ENCODE results near the gene FBXW9. TPM values are rescaled to one million over a fixed set of nuclear protein-coding genes. Genes with fewer than 3 reads are reported as not detected.

FBXW9 gene
- total RNA-seq, 1 experiment from 2014 or later: 14.0 TPM

DNA sequence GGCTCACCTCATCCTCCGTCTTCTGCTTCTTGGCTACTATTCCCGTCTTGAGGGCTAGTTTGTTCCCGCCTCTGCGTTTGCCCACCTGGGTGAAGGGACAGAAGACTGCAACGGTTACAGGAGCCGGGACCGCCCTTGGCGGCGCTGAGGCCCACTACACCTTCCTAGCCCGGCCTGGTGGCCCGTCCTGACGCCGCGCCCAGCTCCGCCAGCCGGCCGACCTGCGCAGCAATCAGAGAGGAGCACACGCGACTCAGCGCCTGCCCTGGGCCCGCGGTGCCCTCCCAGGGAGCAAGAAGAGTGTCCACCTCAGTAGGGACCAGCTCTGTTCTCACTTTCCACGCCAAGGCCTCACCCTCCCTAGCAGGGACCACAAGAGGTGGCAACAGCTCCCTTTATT is 34.9 kb upstream of the FBXW9 start (continued):
- TF ChIP-seq EZH2 (IDR thresholded peaks at IDR 0.05) (no peak), SRF (IDR thresholded peaks at IDR 0.05; ENCODE audit: low read depth) (no peak), SIN3A (IDR thresholded peaks at IDR 0.05; ENCODE audit: low read depth) (no peak), POLR2A (IDR thresholded peaks at IDR 0.05; ENCODE audit: borderline replicate concordance, extremely low read depth, insufficient read depth, insufficient read length) (no peak), YY1 (IDR thresholded peaks at IDR 0.05; ENCODE audit: extremely low read depth, insufficient replicate concordance, low read depth, low read length) (no peak), CEBPB (IDR thresholded peaks at IDR 0.05; ENCODE audit: low read depth) (no peak), EZH2phosphoT487 (IDR thresholded peaks at IDR 0.05; ENCODE audit: borderline replicate concordance) (no peak), RAD21 (IDR thresholded peaks at IDR 0.05; ENCODE audit: low read depth) (no peak)

DNA sequence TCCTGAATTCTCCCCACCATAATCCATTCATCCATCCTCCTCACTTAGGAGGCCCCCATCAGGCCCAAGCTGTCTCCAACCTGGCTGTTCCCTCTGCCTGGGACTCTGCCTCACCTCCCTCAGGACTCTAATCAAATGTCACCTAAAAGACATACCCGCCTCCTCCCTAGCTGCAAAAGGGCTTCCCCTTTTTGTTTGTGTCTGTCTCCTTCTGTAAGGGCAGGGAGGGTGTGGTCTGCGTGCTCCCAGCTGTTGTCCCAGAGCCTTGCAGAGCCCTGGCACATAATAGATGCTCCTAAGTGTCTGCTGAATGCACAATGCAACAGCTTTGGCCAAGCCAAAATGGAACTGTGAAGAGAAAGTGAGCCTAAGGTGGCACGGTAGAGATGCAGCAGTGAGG is 33.6 kb upstream of the FBXW9 start:
- TF ChIP-seq, protein P1, sequence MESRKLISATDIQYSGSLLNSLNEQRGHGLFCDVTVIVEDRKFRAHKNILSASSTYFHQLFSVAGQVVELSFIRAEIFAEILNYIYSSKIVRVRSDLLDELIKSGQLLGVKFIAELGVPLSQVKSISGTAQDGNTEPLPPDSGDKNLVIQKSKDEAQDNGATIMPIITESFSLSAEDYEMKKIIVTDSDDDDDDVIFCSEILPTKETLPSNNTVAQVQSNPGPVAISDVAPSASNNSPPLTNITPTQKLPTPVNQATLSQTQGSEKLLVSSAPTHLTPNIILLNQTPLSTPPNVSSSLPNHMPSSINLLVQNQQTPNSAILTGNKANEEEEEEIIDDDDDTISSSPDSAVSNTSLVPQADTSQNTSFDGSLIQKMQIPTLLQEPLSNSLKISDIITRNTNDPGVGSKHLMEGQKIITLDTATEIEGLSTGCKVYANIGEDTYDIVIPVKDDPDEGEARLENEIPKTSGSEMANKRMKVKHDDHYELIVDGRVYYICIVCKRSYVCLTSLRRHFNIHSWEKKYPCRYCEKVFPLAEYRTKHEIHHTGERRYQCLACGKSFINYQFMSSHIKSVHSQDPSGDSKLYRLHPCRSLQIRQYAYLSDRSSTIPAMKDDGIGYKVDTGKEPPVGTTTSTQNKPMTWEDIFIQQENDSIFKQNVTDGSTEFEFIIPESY (IDR thresholded peaks at IDR 0.05; ENCODE audit: extremely low read depth, insufficient replicate concordance, low read length): no peak
- TF ChIP-seq SP1 (IDR thresholded peaks at IDR 0.05; ENCODE audit: low read depth): no peak
- TF ChIP-seq, protein P2, sequence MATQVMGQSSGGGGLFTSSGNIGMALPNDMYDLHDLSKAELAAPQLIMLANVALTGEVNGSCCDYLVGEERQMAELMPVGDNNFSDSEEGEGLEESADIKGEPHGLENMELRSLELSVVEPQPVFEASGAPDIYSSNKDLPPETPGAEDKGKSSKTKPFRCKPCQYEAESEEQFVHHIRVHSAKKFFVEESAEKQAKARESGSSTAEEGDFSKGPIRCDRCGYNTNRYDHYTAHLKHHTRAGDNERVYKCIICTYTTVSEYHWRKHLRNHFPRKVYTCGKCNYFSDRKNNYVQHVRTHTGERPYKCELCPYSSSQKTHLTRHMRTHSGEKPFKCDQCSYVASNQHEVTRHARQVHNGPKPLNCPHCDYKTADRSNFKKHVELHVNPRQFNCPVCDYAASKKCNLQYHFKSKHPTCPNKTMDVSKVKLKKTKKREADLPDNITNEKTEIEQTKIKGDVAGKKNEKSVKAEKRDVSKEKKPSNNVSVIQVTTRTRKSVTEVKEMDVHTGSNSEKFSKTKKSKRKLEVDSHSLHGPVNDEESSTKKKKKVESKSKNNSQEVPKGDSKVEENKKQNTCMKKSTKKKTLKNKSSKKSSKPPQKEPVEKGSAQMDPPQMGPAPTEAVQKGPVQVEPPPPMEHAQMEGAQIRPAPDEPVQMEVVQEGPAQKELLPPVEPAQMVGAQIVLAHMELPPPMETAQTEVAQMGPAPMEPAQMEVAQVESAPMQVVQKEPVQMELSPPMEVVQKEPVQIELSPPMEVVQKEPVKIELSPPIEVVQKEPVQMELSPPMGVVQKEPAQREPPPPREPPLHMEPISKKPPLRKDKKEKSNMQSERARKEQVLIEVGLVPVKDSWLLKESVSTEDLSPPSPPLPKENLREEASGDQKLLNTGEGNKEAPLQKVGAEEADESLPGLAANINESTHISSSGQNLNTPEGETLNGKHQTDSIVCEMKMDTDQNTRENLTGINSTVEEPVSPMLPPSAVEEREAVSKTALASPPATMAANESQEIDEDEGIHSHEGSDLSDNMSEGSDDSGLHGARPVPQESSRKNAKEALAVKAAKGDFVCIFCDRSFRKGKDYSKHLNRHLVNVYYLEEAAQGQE (IDR thresholded peaks at IDR 0.05; ENCODE audit: low read depth): no peak
- no peak for TF ChIP-seq EGR1 (IDR thresholded peaks at IDR 0.05; ENCODE audit: low read depth)
- no peak for TF ChIP-seq SRF (IDR thresholded peaks at IDR 0.05; ENCODE audit: low read depth)
- TF ChIP-seq FOSL1 (IDR thresholded peaks at IDR 0.05; ENCODE audit: low read depth): no peak
- TF ChIP-seq POLR2A (IDR thresholded peaks at IDR 0.05; ENCODE audit: borderline replicate concordance, extremely low read depth, insufficient read depth, insufficient read length): no peak
- TF ChIP-seq ZNF274 (IDR thresholded peaks at IDR 0.05; ENCODE audit: low read depth, low read length): no peak
- no peaks in the 10 kb centered on the region for H3K27me3 ChIP-seq (ENCODE audit: insufficient read depth, low read length)
- no TSS peak for BruUV-seq (replicated peaks)
- H4K20me1 ChIP-seq (ENCODE audit: insufficient read depth): peaks cover 13% of the 10 kb centered on the region; the same call in 1 of the 2 replicates
- CTCF ChIA-PET: no interaction called here
- H3K9ac ChIP-seq (ENCODE audit: low read length): no peak overlapping the region
- RAD21 ChIA-PET (ENCODE audit: low non-redundant PET in 1 of 2, low total read pairs in 2 of 2, uncharacterized antibody in 2 of 2, unreplicated experiment in 2 of 2): no interaction called here
- ATAC-seq (no peak), DNase-seq (ENCODE audit: low read depth, low spot score) (no peak)
- H3K4me2 ChIP-seq (ENCODE audit: low read length): no peak overlapping the region
- H3K9me2 ChIP-seq (ENCODE audit: insufficient read depth): no peaks in the 10 kb centered on the region
- H2AFZ ChIP-seq (ENCODE audit: low read depth, low read length, poor library complexity, severe bottlenecking): no peak overlapping the region
- H3K79me2 ChIP-seq (ENCODE audit: insufficient read depth, low read length): peaks cover 51% of the 10 kb centered on the region
- H3K4me1 ChIP-seq (ENCODE audit: control insufficient read depth in 1 of 2, insufficient read depth in 2 of 2, low read length in 2 of 2): peaks cover 12 to 21% of the 10 kb centered on the region in 2 experiments
- H3K36me3 ChIP-seq (ENCODE audit: control insufficient read depth in 1 of 2, insufficient read depth in 2 of 2, low read length in 2 of 2): peaks cover 33 to 34% of the 10 kb centered on the region in 2 experiments
- H3K9me3 ChIP-seq (ENCODE audit: control insufficient read depth in 1 of 2, insufficient read depth in 1 of 2, low read depth in 1 of 2, low read length in 2 of 2): no peaks in the 10 kb centered on the region
- H3K4me3 ChIP-seq (replicated peaks in 1 of 2; ENCODE audit: low read depth in 1 of 2, low read length in 2 of 2): no peak overlapping the region
- POLR2A ChIA-PET: no interaction called here
- intact Hi-C loops (cut with micrococcal nuclease): no loop called here
- no peak overlapping the region for H3K27ac ChIP-seq (ENCODE audit: low read depth, low read length)
